Peyer's patch (tissue), 4 donors: ENCODE results near the gene IL24.
A peak's percentile ranks its signal among the peaks of the same experiment; 100 is the strongest.

ENCODE experiments used
- CTCF ChIP-seq, 6 experiments: fragments of 450-650 bp in 4 of 6; fragments of 200-600 bp in 2 of 6; sonication (generic) in 1 of 6; IDR thresholded peaks; one replicate each; pipeline ENCODE4 v1.5.1; 2017 to 2019; ENCODE audit warnings: antibody characterized with exemption in 6 of 6, mild to moderate bottlenecking in 3 of 6, moderate library complexity in 1 of 6
- POLR2A ChIP-seq, 2 donors: fragments of 450-650 bp; IDR thresholded peaks; one replicate each; pipeline ENCODE4 v1.5.1; 2017; ENCODE audit warnings: antibody characterized with exemption in 2 of 2, mild to moderate bottlenecking in 2 of 2, moderate library complexity in 2 of 2

DNA sequence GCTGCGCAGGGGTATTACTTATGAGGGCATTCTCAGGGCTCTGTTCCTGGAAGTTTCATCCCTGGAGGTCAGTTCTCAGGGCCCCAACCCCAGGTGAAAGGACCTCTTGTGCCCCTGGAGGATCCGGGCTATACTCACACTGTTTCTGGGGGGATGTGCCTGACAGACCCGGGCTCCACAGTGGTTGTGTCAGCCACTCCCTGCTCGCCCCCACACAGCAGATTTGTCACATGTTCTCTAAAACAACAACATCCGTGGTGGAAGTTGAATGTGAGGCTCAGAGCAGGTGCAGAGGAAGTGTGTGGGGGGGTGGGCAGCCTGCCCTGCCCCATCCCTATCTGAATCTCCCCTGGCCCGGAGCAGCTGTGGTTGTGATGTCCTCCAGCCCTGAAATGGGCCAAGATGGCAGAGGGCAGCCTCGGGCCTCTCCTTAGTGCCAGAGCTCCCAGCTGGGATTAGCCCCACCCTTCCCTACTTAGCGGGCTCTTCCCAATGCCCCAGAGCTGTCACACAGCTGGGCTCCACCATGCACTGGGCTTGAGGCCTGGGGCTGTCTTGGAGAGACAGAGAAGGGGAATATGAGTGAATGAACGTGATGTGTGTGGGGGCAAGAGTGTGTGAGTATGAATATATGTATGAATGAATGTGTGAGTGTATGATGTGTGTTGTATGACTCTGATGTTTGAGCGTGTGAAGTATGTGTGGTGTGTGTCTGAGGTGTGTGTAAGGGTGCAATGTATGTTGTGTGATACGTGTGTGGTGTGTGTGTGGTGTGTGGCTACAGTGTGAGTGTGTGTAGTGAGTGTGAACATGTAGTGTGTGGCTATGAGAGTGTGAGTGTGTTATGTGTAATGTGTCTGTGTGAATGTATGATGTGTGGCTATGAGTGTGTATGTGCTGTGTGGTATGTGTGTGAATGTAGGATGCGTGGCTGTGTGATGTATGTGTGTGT lies 26.0 kb downstream of the IL24 start:
- TF ChIP-seq CTCF (IDR thresholded peaks at IDR 0.05) (no peak), POLR2A (IDR thresholded peaks at IDR 0.05) (peak in 1 of 2 donors; percentile 22)
